Psoas muscle (tissue), 8 donors: Measurements from ENCODE around the gene U2SURP. TPM values are rescaled to one million over a fixed set of nuclear protein-coding genes. Genes with fewer than 3 reads are reported as not detected.

Experiments used
- ATAC-seq, 4 donors: fragments of 200-7000 bp; cut with Tn5 transposase; one replicate each; pipeline ENCODE4 v1.9.1; 2020; ENCODE audit warnings: moderate library complexity in 3 of 4, mild to moderate bottlenecking in 2 of 4
- DNase-seq, 2 donors: peaks; one replicate each; pipeline ENCODE4 v3.0.0-alpha.2; 2020
- H3K27ac ChIP-seq: fragments of 200-600 bp; one replicate; pipeline ENCODE4 v1.8.0; 2022
- H3K27me3 ChIP-seq, 3 donors: fragments of 200-600 bp in 1 of 3; one replicate each; pipeline versions ENCODE4 v1.6.1 to v1.8.0; 2013 to 2022; ENCODE audit warnings: low read length in 2 of 3, mild to moderate bottlenecking in 2 of 3, moderate library complexity in 1 of 3; ENCODE audit not compliant: insufficient read depth in 3 of 3
- H3K36me3 ChIP-seq, 2 donors: fragments of 200-600 bp in 1 of 2; one replicate each; pipeline versions ENCODE4 v1.6.1 to v1.8.0; 2013 to 2022; ENCODE audit warnings: low read depth in 1 of 2, mild to moderate bottlenecking in 1 of 2, moderate library complexity in 1 of 2; ENCODE audit not compliant: insufficient read depth in 1 of 2
- H3K4me1 ChIP-seq: fragments of 200-600 bp; one replicate; pipeline ENCODE4 v1.8.0; 2022
- H3K4me3 ChIP-seq: fragments of 200-600 bp; one replicate; pipeline ENCODE4 v1.8.0; 2022; ENCODE audit warnings: mild to moderate bottlenecking
- H3K9me3 ChIP-seq: fragments of 200-600 bp; one replicate; pipeline ENCODE4 v1.8.0; 2022
- WGBS, 3 donors: extraction: QIAGEN DNeasy Blood & Tissue Kit; methylation state at CpG; one replicate each; pipeline versions ENCODE4 v1.1.6 to v1.1.7; 2013; 5-methylcytosine and 5-hydroxymethylcytosine counted together
- intact Hi-C, 2 donors: fragments of 100-400 bp; cut with DNase I; formaldehyde crosslinking; loops; one replicate each; pipeline versions ENCODE4 v1.11.0 to v1.14.2; 2022
- polyA plus RNA-seq, 3 donors: library from polyadenylated mRNA; stranded (reverse); fragments of 200-250 nt; gene quantifications; one replicate each; pipeline ENCODE4 v1.2.3, GENCODE V29; 2013
- total RNA-seq, 4 donors: library from RNA; stranded (reverse); fragmentation: NEBNext Ultra II Directional in 2 of 4; extraction: Animal tissue kit (Norgen Biotek cat#: 25700) in 2 of 4; gene quantifications; one replicate each; pipeline versions ENCODE4 v1.2.1 to v1.2.4, GENCODE V29; 2021 to 2023
- TF ChIP-seq, protein P1 (sequence below): fragments of 200-600 bp; IDR thresholded peaks from one replicate; pipeline ENCODE4 v1.8.0; 2022; ENCODE audit warnings: antibody characterized with exemption
- donor health status: healthy with polysubstance abuse.
- donor health status: DM: no; HTN: no; CAD: no; lungs with moderate emphysema.
- donor health status: Bipolar disorder and iron deficiency.
- donor health status: healthy.
- donor health status: DM: yes; HTN: yes; CAD: no.
- donor health status: DM: no; HTN: no; CAD: no.
- donor health status: DM: no; HTN: no; CAD: no.
- donor health status: DM: yes; HTN: yes; CAD: no.

Gene U2SURP
- total and polyA plus RNA-seq, 7 donors = 20.5 to 69.3 (median 39.8) TPM

DNA sequence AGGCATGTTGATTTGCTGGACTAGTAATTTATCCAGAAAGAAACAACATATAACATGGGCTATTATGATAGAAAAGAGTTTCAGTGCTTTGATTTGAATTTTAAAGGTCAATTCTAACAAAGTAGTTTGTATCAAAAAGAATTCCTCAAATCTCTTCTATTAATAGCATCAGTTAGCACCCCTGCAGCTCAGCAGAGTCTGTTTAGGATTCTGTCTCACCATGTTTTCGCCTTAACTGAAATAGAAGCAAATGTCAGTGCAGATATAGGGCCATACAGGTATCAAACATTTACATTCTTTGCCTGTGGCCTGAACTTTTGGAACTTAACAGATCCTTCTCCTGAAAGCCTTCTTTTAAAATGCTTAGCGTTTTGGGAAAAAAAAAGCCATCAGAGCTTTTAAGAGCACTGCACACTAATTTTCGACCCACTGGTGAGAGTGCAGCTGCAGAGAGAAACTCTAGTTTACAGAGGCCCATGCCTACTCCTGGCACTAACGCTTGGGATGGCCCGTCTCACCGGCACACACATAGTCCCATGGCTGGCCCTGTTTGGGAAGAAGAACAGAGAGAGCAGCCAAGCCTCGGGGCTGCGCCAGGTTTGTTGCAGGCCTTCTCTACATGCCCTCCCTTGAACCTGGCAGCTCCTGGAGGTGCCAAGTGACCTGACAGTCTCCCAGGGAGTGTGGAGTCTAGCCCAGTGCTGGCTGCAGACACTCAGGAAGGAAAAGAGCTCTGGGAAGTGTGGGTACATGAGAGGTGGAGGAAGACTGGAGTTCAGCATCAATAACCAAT is 28.0 kb upstream of the U2SURP start:
- Histone ChIP-seq H3K4me1 (peaks cover 13% of the 10 kb centered on the region), H3K4me3 (no peak overlapping the region), H3K9me3 (no peaks in the 10 kb centered on the region), H3K27ac (peak overlapping the region; percentile 7), H3K36me3 (no peaks in the 10 kb centered on the region), H3K27me3 (no peaks in the 10 kb centered on the region)
- DNase-seq = peak; percentile 37 to 92
- TF ChIP-seq, protein P1, sequence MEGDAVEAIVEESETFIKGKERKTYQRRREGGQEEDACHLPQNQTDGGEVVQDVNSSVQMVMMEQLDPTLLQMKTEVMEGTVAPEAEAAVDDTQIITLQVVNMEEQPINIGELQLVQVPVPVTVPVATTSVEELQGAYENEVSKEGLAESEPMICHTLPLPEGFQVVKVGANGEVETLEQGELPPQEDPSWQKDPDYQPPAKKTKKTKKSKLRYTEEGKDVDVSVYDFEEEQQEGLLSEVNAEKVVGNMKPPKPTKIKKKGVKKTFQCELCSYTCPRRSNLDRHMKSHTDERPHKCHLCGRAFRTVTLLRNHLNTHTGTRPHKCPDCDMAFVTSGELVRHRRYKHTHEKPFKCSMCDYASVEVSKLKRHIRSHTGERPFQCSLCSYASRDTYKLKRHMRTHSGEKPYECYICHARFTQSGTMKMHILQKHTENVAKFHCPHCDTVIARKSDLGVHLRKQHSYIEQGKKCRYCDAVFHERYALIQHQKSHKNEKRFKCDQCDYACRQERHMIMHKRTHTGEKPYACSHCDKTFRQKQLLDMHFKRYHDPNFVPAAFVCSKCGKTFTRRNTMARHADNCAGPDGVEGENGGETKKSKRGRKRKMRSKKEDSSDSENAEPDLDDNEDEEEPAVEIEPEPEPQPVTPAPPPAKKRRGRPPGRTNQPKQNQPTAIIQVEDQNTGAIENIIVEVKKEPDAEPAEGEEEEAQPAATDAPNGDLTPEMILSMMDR = no peak
- intact Hi-C loops = no loop called here
- WGBS, 3 donors = 39 to 46% (median 41%) methylated on average over 8 of the region's 8 CpGs
- ATAC-seq = peak; percentile 78 to 97 (median 91)

DNA sequence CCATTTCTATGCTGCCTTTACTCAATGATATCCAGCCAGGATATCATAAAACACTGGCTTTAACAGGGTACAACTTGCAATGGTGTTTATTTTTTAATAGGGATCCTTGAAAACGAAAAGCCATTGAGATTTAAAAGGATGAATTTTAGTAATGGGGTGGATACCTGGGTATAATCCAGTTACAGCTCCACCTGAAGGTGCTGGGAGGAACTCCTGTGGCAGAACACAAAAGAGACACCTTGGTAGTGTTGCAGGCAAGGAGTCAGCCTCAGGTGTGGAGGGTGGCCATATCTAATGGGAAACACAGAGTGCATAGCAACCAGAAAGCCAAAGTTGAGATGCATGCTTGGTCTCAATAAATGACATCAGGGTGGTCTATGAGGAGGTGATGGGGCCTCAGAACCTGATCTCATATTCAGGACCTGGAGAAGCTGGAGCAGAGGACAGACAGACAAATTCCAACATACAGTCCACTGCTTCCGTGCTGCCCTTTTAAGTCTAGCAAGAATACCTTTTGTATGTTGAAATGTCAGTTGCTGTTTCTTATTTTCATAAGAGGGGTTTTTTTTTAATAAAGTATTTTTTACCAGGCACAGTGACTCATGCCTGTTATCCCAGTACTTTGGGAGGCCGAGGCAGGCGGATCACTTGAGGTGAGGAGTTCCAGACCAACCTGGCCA is 25.9 kb upstream of the U2SURP start:
- no peak for ATAC-seq
- H3K27ac ChIP-seq = no peak overlapping the region

DNA sequence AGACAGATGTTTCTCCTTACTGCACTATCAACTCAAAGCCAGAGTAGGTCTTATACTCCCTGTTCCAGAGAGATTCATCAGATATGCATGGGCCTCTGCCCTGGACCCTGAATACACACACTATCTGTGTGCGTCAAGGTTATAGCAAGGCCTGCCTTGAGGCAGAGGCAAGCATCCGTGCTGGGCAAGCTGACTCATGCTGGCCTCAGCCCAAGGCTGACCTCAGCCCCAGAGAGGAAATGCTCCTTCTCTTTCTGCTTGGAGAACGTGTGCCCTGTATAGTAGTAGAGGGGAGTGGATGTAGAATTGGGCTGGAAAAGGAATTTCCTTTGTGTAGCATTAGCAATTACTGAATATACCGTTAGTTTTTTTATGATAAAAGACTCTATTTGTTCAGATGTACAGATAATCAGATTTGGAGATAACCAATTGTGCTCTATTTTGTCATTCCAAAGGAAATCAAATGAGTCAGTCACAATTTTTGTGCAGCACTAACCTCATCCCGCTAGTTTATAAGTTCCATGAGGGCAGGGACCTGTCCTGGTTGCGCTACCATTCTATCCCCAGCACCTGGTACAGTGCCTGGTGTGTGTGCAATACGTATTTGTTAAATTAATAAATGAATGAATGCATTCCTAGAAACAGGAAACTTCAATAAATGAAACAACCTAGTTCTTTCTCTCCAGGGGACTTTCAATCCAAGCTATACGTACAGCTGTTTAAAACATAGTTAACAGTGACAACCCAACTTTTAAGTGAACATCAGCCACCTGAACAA is 24.6 kb upstream of the U2SURP start:
- Histone ChIP-seq H3K27ac (peak overlapping the region; percentile 27), H3K4me1 (peaks cover 13% of the 10 kb centered on the region), H3K27me3 (no peaks in the 10 kb centered on the region), H3K4me3 (no peak overlapping the region), H3K9me3 (no peaks in the 10 kb centered on the region), H3K36me3 (no peaks in the 10 kb centered on the region)
- intact Hi-C loops = no loop called here
- ATAC-seq (peak; percentile 90 to 97 (median 93)), DNase-seq (peak; percentile 89 to 90)
- TF ChIP-seq, protein P1 = no peak
- 47 to 51% (median 50%) methylated on average over 8 of the region's 8 CpGs for WGBS, 3 donors

More for the DNA sequence above, 25.9 kb upstream of the U2SURP start:
- peaks cover 13% of the 10 kb centered on the region for H3K4me1 ChIP-seq
- WGBS, 3 donors = 83 to 94% (median 85%) methylated on average over 4 of the region's 4 CpGs
- intact Hi-C loops = no loop called here
- H3K27me3 ChIP-seq = no peaks in the 10 kb centered on the region
- TF ChIP-seq, protein P1 = no peak
- H3K4me3 ChIP-seq = no peak overlapping the region
- H3K36me3 ChIP-seq = no peaks in the 10 kb centered on the region
- no peak for DNase-seq
- H3K9me3 ChIP-seq = no peaks in the 10 kb centered on the region

DNA sequence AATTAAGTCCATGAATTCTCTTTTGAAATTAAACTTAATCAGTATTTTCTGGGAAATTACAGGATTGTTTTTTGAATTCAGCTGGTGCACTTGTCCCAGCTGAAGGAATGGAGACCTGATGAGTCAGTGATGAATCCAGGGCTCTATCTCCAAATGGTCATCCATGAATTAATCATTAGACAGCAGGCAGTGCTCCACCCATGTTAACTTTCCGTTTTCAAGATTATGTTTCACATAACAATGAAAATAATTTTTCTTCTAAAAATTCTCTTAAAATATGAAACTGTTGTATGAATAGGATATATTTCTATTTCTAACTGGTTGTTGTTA is 24.0 kb upstream of the U2SURP start:
- Histone ChIP-seq H3K27me3 (no peaks in the 10 kb centered on the region), H3K27ac (peak overlapping the region; percentile 27), H3K9me3 (no peaks in the 10 kb centered on the region), H3K36me3 (no peaks in the 10 kb centered on the region), H3K4me3 (no peak overlapping the region), H3K4me1 (peaks cover 13% of the 10 kb centered on the region)
- no peak for DNase-seq
- intact Hi-C loops = no loop called here
- ATAC-seq = no peak
- TF ChIP-seq, protein P1 = no peak
- 79 to 90% (median 84%) methylated on average over 1 of the region's 1 CpG for WGBS, 3 donors
